HG03521 (cell line): ENCODE results near the gene CMSS1.
A peak's percentile ranks its signal among the peaks of the same experiment; 100 is the strongest.

Source experiments
- ATAC-seq: cut with Tn5 transposase; IDR thresholded peaks from one replicate; pipeline ENCODE4 v1.9.1; 2021; ENCODE audit warnings: mild to moderate bottlenecking, moderate library complexity; ENCODE audit not compliant: unreplicated experiment

The CMSS1 gene

DNA sequence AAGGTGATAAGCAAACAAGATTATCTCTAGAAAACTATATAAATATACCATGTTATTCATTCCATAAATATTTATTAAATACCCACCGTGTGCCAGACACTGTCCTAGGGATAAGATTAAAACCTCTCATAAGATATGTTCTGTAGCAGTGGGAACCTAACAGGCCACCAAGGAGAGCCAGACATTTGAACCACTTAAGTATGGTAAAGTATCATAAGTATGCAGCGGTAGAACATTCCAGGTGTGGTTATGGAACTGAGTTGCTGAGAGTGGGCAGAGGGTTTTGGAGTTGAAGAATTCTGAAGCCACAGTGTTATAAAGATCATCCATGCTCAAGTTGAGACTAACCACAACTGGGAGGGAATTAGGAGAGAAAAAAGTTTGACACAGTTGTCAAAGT is 282.0 kb downstream of the CMSS1 start:
- ATAC-seq = no peak

DNA sequence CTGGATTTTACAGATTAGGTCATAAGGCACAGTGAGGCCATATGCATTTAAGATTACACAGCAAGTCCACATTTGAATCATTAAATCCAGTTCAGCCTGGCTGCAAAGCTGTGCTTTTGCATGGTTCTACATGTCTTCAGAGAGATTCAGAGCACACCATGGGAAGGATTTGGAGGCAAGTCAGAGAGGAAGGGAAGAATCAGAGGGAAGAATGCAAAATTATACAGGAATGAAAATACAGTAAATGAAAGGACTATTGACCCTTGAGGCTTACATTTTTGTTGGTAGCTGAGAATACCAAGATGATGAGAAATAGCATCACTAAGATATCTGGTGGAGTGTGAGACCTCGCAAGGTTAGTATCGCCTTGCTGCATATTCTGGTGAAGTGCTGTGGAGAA is 282.8 kb downstream of the CMSS1 start:
- no peak for ATAC-seq

DNA sequence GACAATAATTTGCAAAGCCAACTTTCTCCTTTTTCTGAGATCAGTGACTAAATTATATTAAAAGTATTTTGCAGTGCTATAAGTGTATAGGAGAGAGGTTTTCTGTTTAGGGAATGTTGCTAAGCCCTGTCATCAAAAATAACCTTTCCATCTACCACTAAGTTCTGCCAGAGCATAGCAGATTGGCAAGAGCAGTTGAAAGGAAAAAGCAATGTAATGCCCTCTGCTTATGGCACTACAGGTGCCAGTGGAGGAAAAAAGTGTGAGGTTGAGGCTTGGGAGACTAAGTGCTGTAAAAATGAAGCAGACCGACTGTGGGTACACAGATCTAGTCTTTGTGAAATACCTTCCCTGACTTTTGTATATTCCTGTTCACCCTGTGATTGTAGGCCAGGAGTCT is 285.1 kb downstream of the CMSS1 start:
- ATAC-seq = no peak

DNA sequence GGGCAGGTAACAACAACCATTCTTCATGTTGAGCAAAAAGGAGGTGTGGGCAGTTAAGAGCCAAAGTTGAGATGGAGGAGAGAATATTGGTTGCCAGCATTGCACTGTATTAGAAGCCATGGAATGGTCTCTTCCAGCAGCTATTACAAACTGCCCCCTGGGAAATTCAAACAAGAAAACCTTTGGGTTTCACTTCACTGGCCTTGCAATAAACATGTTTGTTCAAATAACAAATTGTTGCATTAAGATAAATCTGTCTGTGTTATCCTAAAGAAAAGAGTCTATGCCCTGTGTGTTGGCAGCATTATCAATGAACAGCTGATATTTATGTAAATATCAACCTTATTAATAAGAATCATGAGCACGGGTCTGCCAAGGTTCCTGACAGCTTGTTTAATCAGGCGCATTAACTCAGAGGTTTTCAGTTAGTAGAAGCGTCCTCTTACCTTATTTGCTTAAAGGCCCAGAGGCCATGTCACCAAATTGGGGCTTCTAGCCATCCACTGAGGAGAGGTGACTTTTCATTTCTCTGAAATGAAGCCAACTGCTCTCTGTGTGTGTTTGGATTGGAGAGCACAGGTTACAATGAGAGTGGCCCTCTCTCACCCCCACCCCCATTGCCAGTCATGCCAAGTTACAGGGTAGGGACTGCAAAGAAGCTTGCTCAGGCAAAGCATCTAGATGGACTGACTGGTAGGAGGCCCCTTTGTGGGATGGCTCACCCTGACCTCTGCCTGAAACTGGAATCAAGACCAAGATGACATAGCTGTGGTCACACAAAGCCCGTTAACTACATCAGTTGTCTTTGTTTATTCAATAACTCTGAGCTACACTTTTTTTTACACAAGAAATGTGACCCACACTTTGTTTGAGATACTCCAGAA is 286.1 kb downstream of the CMSS1 start:
- peak; percentile 89 for ATAC-seq

DNA sequence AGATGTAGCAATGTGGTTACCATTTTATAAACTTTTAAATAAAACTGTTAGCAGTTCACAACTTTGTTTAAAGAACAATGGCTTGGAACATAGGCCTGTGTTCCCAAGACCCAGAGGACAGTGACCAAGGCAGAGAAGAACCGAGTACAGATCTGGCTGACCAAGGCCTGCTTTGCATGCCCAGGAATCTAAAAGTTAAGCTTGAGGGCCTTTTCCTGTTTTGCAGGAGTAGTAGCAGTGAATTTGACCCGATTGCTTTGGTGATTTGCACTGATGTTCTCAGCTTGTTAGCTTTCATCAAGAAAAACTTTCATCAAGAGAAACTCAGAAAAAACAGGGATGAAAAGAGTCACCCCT is 286.8 kb downstream of the CMSS1 start:
- ATAC-seq = peak; percentile 18

DNA sequence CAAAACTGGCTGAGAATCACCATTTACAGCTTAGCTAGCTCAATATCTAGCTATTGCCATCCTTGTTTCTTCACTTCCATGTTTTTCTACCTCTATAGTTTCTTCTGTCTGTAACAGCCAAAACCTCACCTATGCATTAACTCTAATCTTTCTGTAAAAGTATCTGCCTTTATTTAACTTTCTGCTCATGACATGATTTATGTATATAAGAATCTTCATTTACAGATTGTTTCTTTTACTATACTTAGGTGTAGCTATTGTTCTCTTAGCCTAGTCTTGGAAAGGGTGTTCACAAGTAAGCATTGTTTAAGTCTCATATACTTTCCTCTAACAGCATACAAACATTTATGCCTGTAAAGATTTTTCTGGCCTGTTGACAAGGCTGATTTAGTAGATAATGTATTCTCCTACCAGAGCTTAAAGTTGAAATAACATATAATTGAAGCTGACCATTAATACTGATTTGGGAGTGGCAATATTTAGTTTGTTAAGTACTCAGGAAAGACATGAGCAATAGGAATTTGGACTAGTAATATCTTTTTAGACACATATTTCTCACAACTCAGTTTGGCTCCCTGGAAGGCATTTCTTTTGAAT is 287.3 kb downstream of the CMSS1 start:
- ATAC-seq = no peak

DNA sequence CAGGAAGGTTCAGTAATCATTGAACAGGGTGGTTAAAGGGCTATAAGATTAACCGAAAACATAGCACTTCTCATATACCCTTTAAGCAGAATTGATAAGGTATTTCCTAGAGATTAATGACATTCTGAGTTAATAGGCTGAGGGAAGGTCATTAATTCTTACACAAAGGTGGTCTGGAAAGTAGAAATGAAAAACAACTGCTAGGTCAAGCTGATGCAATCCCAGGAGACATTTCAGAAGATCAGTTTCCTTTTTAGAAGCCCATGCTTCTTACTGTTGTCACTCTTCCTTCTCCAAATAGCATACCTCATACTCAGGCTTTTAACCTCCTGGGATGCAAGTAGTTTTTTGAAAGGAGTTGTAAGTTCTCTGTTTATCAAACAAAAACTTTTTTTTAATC is 287.8 kb downstream of the CMSS1 start:
- no peak for ATAC-seq

DNA sequence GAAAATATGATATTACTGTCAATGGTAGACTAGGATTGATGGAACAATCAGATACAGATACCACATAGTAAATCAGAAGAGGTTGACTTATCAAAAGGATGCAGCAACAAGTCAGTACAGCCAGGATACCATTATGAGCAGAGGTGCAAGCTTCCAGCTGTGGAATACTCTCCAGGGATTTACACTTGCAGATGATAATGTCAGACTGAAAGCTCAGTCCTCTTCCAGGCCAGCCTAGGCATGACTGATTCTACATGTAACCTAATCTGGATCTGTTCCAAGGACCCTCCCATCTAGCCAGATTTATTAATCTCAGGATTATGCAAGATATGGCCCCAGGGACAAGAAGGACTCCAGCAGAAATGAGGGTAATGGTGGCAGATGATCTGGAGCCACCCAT is 288.4 kb downstream of the CMSS1 start:
- no peak for ATAC-seq

DNA sequence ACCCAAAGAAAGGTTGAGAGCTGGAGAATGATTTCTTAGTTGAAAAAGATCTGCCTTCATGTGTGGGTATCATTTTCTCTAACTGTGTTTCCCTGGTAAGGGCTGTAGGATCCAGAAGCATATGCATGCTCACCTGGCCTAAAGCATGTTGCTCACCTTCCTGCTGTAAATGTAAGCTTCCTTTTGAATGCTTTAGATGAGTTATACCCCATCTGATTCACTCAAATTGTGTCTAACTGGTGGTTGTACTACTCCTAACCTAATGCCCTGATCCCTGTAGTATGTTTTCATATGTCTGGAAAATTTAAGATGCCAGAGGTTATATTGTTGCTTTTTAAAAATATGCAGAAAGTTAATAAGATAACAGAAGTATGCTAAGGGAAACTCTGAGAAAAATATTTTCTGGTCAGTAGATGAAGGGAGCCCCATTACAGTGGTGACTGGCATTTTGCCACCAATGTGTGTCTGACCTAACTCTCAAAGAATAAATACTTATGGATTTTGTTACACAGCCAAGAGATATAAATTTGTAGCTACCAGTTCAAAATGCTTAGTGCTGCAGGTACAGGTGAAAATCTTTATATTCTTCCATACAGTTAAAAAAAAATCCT is 289.0 kb downstream of the CMSS1 start:
- no peak for ATAC-seq

DNA sequence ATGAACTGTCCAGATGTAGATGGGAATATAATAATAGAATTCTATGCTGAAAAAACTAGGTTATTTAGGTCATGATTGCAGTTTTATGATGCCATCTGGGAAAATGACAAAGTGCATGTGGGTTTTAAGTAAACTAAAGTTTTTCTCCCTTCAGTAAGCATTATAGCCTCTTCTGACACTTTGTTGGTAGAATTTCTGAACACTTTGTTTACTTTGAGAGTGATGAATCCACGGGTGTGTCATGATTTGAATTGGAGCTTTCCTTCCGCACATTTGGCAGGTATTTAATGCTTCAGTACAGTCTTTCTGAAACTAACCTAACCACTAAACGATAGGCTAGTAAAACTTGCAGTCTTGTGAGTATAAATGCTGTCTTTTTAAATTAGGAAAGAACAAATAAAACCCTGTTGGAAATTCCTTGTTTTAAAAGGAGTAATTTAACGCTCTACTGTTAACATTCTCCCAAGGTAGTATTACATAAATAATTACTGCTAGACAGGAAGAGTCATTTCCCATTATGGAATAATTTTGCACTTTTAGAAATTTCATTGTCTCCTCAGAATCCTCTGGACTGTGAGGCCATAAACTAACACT is 289.7 kb downstream of the CMSS1 start:
- no peak for ATAC-seq

DNA sequence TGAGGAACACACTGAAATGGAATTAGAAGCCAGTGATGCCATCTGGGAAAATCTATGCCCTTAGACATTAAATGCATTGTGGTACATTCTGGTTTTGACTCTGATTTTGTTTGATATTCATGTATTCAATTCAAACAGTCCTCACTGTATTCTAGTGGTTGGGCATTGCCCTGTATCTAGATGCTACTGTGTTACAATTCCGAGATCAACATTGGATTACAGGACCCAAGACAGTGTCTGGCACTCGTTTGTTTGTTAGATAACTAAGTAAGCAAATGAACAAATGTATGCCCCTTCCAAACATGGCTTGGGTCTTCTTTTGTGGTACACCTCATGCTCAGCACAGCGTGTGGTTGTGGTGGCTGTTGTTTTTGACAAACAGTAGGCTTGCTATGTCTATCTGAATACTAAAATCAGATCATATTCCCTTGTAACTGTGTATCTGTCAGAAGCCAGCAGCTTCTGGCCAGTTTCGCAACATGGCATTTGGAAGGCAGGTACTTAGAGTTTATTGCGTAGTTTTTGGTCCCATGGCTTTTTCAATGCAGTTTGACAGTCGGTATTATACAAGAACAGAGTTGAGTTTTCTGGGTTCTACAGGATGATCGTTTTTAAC is 290.9 kb downstream of the CMSS1 start:
- no peak for ATAC-seq

DNA sequence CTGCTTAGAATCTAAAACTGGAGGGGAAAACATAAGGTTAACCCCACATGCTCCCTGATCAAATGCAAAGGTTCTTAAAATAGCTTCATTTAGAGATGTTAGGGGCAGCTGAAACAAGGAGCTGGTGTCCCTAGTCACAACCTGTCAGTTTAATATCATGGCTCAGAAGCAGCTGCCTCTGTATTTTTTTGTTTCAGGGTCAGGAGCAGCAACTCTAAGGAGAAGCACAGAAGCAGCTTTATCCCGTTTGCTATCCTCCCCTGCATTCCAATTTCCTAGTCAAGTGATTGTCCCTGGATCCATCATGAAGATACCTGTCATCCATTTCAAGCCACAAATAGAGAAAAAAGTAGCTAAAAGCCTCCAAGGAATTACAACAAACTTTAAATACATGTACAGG is 292.5 kb downstream of the CMSS1 start:
- ATAC-seq = no peak

DNA sequence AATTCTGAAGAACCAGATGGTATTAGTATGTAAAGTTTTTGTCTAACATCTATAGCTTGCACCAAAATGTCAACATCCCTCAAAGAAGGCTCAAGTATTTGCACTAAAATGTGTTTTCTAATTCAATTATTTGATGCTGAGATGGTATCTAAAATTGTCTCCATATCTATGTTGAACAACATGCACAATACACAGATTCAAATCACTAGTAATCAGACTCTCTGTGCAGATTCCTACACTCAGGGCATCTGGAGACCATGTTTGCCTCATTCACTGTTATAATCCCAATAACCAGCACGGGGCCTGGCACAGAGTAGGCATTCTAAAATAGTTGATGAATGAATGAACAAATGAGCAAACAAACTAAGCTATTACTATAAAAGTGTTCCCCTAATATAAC is 294.1 kb downstream of the CMSS1 start:
- ATAC-seq = no peak

DNA sequence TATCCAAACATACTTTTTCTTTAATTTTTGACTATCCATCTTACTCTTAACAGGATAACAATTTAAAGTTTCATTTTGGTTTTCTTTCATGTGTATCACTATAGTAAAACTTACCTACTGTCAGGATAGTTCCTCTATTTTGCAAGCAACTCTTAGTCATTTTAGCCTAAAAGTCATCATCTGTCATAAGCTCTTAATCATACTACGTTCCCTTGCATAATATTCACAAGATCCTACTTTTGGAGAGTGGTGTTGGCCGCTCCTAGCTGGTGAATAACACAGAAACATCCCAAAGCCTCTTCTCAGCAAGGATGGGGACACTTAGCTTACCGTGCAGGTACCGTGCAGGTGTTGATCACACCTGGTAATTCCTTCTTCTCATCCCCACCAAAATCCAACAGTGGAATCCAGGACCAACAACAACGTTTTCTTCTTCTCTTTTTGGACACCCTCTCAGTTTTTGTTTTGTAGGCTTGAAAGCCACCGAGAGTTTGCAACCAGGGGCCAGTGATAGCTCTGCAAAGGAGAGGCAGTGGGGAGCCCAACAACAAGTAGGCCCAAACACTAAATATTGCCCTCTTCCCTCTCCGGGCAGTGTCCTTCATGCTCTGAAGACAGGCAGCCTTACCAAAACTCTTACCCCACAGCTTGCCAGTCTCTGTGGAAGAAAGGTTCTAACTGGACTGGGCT is 296.2 kb downstream of the CMSS1 start:
- ATAC-seq = no peak

DNA sequence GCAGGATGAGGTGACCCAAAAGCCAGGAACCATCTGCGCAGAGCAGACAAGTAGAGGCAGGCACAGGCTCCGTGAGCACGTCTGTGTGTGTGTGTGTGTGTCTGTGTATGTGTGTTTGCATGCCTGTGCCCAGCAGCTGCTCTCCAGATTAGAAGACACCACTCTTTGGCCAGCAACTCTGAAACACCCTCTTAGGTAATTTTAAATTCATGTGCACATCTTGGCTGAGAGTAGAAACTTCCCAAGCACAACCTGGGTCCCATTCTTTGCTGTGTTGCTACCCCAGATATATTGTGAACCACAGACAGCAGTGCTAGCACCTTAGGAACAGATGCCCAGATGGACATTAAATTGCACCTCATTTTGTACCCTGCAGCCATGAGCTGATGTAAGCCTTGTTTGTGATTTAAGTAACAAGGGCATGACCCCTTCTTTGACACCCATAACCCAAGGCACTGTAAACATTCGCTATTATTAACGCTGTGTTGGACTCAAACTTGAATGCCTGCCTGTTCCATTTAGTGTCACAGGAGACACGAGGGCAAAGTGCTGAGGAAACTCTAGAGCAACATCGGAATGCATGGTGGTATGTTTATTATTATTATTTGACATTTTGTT is 296.9 kb downstream of the CMSS1 start, which contains the start of gene FILIP1L:
FILIP1L (minus strand) TSS at position 89 of the 618 bp plus-strand sequence.
- ATAC-seq = no peak

DNA sequence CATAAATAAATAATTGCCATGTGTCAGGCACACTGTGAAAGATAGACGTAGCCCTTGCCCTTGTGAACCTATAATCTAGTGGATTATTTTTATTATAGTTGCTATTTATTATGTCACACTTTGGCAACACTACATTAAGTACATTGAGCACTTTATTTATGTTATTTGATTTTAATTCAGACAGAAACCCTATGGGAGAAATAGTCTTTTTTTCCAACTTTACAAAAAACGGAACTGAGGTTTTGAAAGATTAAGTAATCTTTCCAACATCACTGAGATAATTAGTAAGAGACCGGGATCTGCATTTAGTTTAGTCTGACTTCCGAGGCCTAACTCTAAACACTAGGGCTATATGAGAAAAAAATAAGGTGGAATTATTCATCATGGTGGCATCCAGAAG is 299.4 kb downstream of the CMSS1 start:
- ATAC-seq = no peak

DNA sequence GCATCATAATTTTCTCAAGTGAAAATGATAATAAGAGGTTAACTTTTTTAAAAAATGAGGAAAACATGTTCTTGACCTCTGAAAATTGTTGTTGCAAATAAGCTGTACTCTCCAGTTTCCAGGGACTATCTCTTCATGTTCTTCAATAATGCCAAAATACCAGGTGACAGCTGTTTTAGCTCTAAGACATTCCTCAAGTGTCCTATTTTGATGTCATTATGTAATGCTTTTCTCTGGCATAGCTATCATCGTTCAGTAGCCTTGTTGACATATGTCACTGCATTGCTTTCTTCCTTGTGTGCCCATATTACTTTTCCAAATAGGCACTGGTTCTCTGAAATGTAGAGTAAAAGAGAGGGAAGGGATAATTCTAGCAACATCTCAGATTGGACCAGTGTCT is 302.4 kb downstream of the CMSS1 start:
- ATAC-seq = no peak

DNA sequence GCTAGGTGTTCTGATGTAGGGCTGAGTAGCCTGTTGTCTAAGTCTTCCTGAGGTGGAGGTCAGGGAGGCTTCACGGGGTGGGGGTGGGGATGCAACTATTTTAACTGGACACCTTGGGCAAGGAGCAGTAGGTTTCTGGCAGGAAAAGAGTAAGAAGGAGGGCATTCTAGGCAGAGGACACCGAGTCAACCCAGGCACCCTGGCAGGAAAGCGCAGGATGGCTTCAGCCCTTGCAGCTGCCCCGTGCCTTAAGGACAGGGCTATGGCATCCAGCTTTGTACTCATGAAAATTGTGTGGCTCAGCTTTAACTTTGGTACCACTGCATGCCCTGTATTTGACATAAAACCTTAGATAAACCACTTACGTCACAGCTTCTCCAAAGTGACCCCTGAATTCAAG is 303.0 kb downstream of the CMSS1 start:
- no peak for ATAC-seq

DNA sequence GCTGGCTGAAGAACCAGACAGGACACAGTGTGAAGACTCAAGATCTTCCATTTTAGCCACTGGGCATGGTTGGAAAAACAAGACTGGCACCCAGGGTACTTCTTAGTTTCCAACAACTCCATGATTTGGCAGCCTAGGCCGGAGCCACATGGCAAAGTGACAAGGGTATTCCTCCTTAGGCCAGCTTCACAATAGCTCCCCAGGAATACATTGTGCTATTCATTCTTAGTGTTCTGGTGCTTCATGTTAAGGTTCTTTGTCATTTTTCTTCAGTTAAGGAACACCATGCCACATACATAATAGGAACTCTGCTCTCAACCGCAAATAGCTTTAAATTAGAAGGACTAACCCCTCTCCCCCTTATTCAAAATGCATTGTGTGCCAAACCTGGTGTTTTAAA is 304.7 kb downstream of the CMSS1 start:
- ATAC-seq = no peak

DNA sequence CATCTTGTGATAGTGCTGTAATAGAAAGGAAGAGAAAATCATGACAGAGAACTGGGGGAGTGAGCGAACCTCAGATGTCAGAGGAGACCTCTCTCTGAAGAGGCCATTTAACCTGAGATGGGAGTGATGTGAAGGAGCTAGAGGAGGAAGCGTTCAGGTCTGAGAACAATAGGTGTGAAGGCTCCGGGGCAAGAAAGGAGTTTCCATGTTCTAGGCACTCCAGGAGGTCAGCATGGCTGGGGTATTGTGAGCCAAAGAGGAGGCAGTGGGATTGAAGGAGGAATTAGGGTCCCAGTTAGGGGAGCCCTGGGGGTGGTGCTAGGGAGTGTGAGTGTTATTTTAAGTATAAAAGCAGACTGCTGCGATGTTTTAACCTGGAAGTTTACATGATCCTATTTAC is 305.4 kb downstream of the CMSS1 start:
- ATAC-seq = no peak
